Activated T-cell treated with anti-CD3 and anti-CD28 coated beads for 1 hour (primary cell): ENCODE data around the gene RASSF4.

Experiments used
- DNase-seq: peaks from one replicate; pipeline ENCODE4 v3.0.0-alpha.2; 2020; ENCODE audit warnings: low read depth

RASSF4 gene

DNA sequence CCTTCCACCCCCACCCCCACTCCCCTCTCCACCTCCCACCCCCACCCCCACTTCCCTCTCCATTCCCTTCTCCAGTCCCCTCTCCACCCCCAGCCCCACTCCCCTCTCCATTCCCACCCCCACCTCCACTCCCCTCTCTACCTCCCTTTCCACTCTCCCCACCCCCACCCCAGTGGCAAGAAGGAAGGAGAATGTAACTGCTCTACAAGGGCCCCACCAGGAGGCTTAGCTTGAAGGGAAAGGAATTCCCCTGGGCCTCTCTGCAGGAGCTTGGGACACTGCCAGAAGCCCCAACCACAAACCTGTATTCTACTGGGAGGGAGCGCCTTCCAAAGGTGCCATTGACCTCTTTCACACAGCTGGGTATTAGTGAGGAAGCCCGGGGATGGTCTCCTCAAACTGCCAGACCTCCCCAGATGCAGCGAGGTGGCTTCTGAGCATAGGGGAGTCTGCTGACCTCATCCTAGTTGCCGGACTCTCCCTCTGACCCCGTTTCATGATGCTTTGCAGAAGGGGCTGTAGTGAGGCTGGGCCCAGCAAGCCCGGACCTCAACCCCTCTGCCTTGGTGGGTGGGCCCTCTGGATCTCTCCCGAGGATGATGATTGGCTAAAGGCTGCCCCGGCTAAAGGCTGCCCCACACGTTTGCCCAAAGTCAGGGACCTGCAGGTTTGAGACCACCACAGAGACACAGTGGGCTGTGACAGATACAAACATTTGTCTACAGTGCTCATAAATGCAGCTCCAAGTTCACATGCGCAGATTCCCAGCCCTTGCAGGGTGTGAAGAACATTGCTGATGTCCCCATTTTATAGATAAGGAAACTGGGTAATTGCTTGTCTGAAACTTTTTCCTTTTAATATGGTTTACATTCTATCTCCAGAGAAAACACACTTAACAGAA is 16.1 kb downstream of the RASSF4 start:
- no peak for DNase-seq

DNA sequence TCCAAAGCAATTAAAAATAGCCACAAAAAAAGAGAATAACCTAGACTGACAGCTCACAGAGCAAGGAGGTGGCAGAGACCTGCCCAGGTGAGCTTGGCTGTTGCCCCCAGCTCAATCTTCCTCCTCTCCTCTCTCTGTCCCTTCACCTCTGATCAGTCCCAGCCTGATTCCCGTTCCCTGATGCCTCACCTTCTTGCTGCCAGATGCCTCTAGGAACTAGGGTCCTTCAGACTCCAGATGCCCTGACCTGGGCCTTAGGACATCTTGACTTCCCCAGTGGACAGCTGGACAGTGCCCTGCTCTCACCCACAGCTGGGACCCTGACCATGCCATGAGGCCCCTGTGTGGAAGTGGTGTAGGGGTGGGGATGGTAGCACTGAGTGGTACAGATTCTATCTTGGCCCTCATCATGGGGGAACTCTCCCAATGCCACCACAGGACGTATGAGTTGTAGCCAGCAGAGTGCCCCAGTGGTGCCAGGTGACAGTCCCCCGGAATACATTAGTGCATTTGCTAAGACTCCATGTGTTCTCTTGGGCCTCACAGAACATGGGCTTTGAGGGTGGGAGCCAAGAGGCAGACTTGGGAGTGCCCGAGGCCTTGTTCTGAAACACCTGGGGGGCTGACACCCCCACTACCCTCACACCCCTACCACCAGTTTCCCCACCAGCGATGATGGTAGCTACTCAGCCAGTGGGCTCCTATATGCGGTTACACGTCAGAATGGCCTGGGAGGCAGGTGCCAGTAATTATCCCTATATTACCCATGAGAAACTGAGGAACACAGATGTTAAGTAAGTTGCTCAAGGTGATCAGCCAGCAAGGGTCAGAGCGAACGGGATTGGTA is 17.0 kb downstream of the RASSF4 start:
- DNase-seq = no peak

DNA sequence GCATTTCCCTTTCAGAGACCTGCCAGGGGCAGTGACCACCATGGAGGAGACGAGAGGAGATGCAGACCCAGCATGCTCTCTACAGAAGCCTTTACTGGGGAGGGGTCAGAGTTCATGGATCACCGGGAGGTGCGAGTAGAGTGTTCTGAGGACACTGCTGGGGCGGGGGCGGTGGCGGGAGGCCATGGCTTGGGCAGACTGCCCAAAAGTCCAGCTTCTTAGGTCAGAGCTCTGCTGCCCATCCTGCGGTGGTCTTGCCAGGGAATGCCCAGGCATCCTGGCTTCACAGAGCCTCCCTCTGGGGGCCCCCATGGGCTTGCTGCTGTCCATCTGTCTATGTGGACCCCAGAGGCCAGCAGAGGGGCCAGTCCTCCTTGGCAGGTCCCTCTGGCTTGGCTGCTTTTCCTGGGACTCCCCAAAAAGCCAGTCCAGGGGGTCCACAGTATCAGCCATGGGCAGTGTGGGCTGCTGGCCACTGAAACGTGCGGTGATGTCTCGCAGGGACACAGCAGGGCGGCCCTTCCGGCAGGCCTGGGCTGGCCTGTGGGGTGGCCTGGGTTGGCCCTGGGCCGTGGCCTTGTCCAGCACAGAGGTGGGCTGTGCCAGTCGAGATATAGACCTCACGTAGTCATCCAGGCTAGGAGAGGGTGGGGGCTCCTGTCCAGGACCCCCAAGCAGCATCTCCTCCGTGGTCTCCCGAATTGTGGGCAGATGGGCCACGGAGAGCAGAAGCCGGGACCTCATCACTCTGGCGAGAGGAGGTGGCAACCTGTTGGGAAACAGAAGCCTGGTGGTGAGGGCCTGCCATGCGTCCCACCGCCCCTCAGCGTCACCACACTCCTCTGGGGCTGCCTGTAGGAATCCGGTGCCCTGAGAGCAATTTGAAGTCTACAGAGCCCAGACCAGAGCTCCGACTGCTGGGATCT is 17.9 kb downstream of the RASSF4 start:
- no peak for DNase-seq

DNA sequence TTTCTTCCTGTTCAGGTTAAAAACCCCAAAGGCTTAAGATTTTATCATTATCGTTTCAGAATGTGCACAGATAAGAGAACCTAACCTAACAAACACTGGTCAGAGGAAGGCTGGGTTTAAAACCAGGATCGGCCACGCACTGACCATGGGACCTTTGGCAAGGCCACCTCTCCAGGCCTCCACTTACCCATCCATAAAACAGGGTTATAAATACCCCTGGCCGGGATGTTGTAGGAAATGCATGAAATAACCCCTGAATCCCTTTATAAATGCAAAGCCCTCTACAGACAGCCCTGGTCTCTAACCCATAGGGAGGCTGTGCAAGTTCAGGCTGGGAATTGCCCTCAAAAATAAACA is 18.6 kb downstream of the RASSF4 start:
- no peak for DNase-seq

DNA sequence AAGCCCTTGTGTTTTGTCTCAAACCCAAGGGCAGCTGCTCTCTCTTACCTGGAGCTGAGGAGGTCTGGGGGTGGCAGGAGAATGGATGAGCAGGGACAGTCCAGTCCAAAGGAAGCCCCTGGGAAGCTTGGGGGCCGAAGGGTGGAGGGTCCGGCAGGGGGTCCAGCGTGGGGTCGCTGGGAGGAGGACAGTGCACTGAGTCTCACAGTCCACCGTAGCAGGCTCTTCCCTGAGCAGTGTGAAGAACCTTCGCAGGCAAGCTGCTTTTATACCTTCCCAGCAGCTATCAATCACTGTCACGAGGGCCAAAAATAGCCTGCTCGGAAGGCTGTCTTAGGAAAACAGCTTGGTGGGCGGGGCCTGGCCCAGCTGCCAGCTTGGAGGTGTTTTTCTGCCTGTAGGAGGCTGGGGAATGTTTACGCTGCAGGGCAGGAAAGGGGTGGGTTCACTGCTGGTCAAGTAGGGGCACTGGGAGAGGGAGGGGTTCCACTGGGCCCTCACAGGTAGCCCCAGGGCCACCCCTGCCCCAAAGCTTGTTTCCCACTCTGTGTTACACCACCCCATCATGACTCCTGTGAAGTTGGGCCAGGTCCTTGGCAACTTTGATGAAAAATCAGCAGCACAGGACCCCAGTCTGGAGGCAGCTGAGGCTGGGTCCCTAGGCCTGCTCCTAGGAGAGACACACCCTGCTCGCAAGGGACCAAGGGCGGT is 19.1 kb downstream of the RASSF4 start, which contains the start of gene DEPP1:
TSS of gene DEPP1 (minus strand) at position 240 of the 711 bp plus-strand sequence. CDS start 779 bp downstream, outside the sequence.
- DNase-seq = no peak

DNA sequence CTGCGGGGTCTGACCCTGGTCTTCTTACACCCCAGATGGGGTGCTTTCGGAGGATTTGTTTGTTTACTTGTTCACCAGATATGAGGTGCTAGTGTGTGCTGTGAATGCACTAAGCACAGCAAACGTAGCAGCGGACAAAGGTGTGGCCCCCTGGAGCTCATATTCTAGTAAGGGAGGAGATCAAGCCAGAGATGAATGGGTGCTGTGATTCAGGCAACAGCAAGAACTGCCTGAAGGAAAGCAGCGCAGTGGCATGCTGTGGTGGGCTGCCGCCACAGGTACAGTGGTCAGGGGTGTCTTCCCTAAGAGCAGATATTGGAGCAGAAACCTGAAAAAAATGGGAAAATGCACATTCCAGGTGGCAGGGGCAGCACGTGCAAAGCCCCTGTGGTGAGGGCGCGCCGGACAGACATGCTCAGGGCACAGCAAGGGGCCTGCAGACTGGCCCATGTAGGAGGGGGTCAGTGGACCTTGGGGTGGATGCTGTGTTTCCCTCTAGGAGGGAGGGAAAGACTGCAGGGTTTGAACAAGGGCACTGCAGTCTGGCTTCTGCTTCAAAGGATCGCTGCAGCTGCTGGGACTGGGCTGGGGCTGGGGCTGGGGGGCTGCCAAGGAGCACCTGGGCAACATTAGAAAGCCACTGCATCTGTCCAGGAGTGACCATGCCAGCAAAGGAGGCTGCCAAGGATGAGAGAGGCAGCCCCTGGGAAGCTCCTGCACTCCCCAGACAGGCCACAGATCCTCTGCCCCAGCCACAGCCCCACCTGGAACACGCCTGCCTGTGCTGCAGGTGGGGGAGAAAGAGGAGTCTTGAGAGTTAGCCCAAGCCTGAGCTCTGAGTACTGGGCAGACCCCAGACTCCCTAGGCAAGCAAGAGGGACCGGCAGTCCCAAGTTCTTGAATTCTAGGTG is 19.9 kb downstream of the RASSF4 start:
- no peak for DNase-seq

DNA sequence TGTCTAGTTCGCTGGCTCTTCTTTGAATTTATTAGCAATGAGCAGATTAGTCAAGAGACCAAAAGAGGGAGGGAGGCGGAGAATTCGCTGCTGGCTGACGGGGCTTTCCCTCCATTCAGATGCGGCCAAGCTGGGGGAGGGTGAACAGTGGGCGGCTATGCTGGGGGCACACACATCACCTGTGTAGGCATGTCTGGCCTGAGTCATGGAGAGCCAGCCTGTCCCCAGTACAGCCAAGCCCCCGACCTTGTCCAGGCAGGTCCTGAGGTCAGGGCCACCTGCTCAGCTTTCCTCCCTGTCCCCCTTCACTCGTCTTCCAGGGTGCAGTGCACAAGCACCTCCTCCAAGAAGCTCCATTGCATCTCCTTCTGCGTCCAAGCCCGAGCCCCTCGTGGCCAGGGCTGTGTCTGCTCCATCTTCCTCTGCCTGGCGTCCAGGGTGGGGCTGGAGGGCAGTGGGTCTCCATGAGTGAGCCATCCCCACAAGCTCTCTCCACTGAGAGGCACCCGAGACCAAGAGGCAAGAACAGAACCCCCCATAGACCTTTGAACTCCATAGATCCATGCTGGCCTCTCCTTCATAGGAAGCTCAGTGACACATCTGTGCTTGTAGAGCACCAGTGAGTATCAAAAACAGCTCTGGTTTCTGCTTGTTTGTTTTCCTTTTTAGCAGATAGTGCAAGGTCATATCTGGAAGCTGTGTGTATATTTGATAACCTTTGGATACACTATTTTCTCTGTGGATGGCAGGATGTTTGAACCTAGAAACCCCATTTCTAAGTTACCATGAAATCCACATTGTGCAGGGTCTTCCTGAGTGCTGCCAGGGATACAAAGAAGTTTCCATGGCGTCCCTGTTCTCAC is 20.9 kb downstream of the RASSF4 start:
- DNase-seq = no peak

DNA sequence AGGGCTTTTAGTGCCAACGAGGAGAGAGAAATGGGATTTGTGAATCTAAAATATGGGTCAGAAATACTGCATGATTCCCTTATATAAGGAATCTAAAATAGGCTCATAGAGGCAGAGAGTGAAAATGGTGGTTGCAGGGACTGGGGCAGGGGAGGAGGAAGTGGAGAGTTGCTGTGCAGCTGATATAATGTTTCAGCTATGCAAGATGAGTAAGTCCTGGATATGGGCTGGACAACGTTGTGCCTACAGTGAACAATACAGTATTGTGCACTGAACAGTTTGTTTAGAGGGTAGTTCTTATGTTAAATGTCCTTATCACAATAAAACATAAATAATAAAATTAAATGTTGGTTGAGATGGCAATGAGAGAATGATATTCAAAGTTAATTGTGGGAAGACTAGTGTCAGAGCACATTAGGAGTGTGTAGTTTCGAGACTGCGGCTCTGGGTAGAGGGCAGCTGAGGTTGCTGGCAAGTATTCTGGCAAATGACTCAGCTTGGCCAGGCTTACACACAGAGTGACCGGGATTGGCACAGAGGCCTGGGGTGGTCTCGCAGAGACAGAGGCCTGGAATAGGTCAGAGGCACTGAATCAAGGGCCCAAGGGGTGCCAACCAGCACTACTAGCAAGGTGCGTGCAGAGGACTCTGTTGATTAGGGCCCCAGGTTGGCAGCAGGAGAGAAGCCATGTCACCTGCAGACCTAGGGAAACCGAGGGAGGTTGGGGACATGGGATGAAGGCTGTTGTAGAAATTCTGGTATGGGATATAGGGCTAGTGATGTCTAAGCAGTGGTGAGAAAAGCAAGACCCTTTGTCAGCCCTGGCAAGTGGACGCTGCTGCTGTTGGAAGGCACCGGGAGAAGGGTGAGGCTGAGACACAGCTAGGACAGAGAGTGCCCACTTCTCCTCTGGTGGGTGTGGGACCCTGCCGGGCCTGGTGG is 21.8 kb downstream of the RASSF4 start:
- DNase-seq = no peak

DNA sequence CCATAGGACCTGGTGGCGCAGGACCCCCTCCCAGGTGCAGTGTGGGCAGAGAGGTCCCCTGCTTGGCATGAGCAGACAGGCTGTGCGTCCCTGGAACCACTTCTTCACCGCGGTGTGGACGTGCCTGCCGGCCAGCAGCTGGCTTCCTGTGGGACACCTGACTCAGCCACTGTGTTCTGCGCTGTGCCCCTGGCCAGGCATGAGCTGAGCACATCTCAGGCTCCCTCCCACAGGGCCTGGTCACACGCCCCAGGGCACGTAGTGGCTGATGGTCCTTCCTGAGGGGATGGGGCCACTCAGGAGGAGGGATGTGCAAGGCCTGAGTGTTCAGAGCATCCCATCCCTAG is 22.5 kb downstream of the RASSF4 start:
- no peak for DNase-seq

DNA sequence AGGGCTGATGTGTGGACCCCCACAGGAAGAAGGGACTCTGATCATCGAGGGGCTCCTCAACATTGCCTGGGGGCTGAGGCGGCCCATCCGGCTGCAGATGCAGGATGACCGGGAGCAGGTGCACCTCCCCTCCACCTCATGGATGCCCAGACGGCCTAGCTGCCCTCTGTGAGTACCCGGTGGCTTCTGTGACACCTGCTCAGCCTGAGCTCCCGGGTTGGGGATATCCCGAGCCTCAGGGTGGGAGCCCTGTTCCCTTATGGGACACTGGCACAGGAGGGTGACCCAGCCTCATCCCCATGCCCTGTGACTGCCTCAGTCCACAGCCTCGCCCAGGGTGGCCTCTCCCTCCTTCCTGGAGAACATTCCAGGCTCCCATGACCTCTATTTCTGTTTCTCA is 22.9 kb downstream of the RASSF4 start:
- no peak for DNase-seq

DNA sequence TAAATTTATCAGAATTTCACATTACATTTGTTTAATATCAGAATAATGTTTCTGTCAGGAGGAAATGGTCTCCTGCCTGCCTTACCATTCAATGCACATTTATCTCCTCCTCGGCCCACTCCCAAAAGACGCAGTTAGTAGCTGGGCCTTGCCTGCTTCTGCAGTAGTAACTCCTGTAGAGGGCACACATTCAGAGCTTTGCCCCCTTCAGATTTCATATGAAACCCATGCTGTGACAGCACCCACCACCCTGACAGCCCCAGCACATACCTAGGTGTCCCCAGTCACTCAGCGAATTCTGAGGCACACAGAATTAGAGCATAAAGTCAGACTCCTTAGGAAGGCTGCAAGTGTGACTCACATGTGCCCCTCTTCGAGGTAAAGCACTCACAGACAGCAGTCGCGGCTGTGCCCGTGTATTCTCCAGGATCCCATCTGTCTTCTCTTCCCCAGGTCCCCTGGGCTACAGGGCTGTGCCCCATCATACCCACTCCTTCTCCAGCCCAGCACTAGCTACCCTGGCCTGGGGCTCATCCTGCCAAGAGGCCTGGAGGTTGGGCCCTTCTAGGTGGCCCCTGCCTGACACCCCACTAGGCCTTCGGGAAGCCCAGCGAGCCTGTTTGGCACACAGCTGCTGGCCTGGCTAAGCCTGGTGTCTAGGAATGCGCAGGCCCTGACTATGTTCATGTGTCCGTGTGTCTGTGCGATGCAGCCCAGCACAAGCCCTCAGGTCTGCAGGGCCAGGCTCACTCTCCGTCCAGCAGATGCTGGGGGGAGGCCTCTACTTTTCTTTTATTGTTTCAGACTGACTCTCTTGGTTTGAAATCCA is 23.7 kb downstream of the RASSF4 start:
- no peak for DNase-seq

DNA sequence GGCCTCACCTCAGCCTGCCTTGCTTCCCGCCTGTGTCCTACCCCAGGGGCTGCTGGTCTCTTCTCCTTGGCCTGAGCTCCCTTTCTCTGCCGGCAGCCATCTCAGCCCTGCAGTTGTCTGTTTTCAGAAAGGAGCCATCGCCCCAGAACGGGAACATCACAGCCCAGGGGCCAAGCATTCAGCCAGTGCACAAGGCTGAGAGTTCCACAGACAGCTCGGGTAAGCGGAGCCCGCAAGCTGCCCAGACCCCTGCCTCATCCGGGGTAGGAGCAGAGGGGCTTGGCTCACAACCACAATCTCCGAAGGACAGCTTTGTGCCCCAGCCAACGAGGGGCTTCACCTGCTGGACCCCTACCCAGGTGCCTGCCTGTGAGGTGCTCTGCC is 24.3 kb downstream of the RASSF4 start:
- no peak for DNase-seq

DNA sequence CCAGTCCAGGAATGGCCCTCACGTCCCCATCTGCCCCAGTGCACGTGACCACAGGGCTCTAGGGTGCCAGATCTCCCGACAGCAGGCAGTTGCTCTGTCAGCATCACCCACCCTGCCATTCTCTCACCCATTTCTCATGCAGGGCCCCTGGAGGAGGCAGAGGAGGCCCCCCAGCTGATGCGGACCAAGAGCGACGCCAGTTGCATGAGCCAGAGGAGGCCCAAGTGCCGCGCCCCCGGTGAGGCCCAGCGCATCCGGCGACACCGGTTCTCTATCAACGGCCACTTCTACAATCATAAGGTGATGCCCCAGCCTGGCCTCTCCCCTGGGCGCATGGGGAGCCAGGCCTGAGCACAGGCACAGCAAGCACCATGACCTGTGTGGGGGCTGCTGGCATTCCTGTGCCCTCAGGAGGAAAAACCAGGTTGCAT is 25.1 kb downstream of the RASSF4 start:
- DNase-seq = no peak

DNA sequence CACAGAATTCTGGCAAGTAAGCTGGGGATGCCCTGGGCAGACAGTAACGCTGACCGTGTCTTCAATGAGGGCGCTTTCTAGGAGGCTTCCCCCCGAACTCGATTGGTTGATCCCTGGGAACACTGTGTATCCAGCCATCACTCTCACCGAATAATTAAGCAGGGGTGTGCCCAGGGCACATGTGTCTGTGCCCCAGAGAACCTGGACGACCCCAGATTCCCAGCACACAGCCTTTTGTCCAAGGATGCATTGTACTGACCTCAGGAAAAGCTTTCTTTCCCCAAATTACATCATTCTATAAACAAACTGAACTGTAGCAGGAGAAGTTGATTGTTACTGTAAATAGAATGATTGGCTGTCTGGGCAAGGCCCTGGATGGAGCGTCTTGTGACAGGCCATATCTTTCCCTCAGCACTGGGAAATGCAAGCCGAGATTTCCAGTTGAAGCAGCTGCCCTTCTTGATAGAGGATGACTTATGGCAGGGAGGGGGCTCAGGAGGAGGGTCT is 25.6 kb downstream of the RASSF4 start:
- no peak for DNase-seq

DNA sequence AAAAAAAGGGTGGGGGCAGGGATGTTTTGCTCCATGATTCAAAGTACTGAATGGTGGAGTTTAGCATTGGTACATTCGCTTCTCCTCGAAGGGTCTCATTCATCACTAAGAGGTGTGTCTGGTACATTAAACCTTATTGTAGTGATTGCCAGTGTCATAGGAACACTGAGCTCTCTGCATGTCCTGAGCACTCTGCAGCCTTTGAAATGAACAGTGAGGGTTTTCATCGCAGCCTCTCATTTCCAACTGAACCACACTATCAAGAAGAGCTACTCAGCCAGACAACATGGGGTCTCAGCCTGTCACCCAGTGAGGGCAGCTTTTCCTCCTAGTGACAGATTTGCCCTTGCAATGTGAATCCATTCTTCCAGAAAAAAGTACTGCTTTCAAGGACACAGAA is 26.6 kb downstream of the RASSF4 start:
- no peak for DNase-seq

DNA sequence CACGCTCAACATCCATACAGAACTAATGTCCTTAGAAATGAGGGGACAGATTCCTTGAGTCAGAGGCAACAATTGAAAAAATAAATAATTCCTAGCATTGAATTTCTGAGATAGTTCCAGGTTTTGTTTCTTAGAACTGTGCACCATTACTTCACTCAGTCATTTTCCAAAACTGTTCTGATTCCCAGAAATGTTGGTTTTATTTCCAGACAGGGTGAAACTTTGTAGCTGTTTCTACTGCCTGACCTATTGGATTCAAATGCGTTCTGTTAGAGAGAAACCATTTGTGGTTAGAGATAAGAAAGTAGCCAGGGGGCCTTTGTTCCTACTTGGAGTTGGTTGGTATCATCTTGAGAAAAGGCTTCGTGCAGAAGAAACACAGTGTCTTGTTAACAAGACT is 27.1 kb downstream of the RASSF4 start:
- DNase-seq = no peak

DNA sequence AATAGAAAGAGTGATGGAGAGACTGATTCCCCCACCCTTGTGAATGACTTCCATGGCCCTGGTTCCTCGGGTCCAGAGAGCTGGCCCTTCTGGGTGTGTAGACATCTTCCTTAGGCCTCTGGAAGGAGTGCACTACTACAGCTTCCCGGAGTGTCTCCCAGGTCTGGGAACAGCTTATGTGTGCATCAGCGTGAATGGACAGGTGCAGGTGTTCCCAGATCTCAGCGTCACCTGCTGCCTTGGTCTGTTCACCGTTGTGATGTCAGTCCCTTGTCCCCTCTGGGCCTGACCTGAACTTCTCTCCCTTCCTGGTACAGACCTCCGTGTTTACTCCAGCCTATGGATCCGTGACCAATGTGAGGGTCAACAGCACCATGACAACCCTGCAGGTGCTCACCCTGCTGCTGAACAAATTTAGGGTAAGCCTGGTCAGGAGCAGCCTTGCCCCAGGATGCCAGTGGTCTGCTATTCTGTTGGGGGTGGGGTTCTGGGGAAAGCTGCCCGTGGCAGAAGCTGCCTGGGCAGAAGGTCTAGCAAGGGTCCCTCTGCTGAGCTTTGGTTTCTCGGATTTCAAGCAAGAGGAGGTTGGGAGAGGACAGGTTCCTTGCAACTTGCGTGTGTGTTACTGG is 29.5 kb downstream of the RASSF4 start:
- DNase-seq = no peak
